OCI-LY7 (cell line): Measurements from ENCODE around the gene PGP.

Source experiments
- CTCF ChIP-seq: fragments of 200-600 bp; sonication (generic); conservative IDR thresholded peaks from 2 replicates; pipeline ENCODE4 v1.5.1; 2014; ENCODE audit warnings: mild to moderate bottlenecking, antibody characterized with exemption, low read length, moderate library complexity, mixed read lengths
- EZH2phosphoT487 ChIP-seq: fragments of 200-600 bp; sonication (generic); IDR thresholded peaks from 2 replicates; pipeline ENCODE4 v1.6.1; 2018; ENCODE audit warnings: low read depth, borderline replicate concordance, mild to moderate bottlenecking, mixed run types, antibody characterized with exemption, low read length, moderate library complexity, mixed read lengths

DNA sequence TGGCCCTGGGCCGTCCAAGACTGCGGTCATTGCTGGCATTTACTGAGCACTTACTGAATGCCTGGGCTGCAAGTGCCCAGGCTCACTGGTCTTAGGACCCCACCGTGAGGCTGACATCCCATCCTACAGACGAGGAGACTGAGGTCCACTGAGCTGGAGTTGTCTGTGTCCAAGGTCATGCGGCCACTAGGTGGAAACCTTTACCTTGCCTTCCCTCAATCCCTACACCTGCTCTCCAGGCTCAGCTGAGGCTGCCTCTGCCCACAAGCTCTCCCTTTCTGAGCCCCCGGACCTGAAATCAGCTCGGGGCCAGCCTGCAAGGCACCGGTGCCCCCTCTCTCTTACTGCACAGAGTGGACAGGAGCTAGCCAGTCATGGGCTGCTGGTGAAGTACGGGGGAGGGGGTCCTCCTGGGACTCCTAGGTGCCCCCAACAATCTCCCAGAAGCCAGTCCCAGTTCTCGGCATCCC is 19.8 kb downstream of the PGP start:
- TF ChIP-seq CTCF: peak; percentile 70
- TF ChIP-seq EZH2phosphoT487: no peak
